OCI-LY7 (cell line): ENCODE measurements around the gene RAB26. TPM values are rescaled to one million over a fixed set of nuclear protein-coding genes. Genes with fewer than 3 reads are reported as not detected.

Experiments
- BruUV-seq: library from RNA; stranded (reverse); fragments of 400-500 nt; replicated peaks from 2 replicates; lab custom pipeline; 2021; lab: Mats Ljungman, UMichigan
- CTCF ChIA-PET: fragments of 300-600 bp; sonication (Branson Sonifier 250); formaldehyde crosslinking; loops from one replicate; lab custom pipeline; 2022; ENCODE audit warnings: antibody characterized with exemption; ENCODE audit not compliant: unreplicated experiment; lab: Charles Lee
- POLR2A ChIA-PET: fragments of 300-600 bp; sonication (Branson Sonifier 250); formaldehyde crosslinking; loops from one replicate; lab custom pipeline; 2022; ENCODE audit warnings: antibody characterized with exemption; lab: Charles Lee
- DNase-seq: peaks from one replicate; pipeline ENCODE4 v3.0.0-alpha.2; 2015; ENCODE audit warnings: low spot score
- H2AFZ ChIP-seq: fragments of 200-600 bp; sonication (generic), shearing (Covaris generic); 2 replicates; pipeline ENCODE4 v1.6.1; 2014; ENCODE audit warnings: mild to moderate bottlenecking, antibody characterized with exemption, low read length, moderate library complexity
- H3K27ac ChIP-seq: fragments of 200-600 bp; sonication (generic); 2 replicates; pipeline ENCODE4 v1.5.1; 2014; ENCODE audit warnings: mixed run types, low read depth, mild to moderate bottlenecking, moderate library complexity, low read length, inconsistent platforms; ENCODE audit not compliant: poor library complexity, severe bottlenecking
- H3K36me3 ChIP-seq: fragments of 200-600 bp; sonication (generic); 2 replicates; pipeline ENCODE4 v1.6.1; 2014; ENCODE audit warnings: mild to moderate bottlenecking, antibody characterized with exemption, low read length, moderate library complexity, mixed read lengths; ENCODE audit not compliant: insufficient read depth
- H3K4me1 ChIP-seq: fragments of 200-600 bp; sonication (generic); 2 replicates; pipeline ENCODE4 v1.5.1; 2014; ENCODE audit warnings: mild to moderate bottlenecking, low read length; ENCODE audit not compliant: insufficient read depth, poor library complexity, severe bottlenecking
- H3K4me2 ChIP-seq: fragments of 200-600 bp; sonication (generic); 2 replicates; pipeline ENCODE4 v1.6.1; 2014; ENCODE audit warnings: mild to moderate bottlenecking, low read length
- H3K4me3 ChIP-seq: fragments of 200-600 bp; sonication (generic); 2 replicates; pipeline ENCODE4 v1.5.1; 2014; ENCODE audit warnings: mild to moderate bottlenecking, low read depth, low read length; ENCODE audit not compliant: poor library complexity, severe bottlenecking
- H3K79me2 ChIP-seq: fragments of 200-600 bp; sonication (generic); 2 replicates; pipeline ENCODE4 v1.6.1; 2016; ENCODE audit warnings: low read depth, mild to moderate bottlenecking, low read length, moderate library complexity, mixed read lengths; ENCODE audit not compliant: insufficient read depth
- H3K9me2 ChIP-seq: fragments of 200-600 bp; sonication (generic); 2 replicates; pipeline ENCODE4 v1.6.1; 2016; ENCODE audit warnings: mild to moderate bottlenecking, low read length, mixed read lengths; ENCODE audit not compliant: insufficient read depth
- H3K9me3 ChIP-seq: fragments of 200-600 bp; sonication (generic); 2 replicates; pipeline ENCODE4 v1.6.1; 2014; ENCODE audit warnings: mild to moderate bottlenecking, mixed run types, low read length, mixed read lengths
- H4K20me1 ChIP-seq: fragments of 200-600 bp; sonication (generic); 2 replicates; pipeline ENCODE4 v1.6.1; 2014; ENCODE audit warnings: mild to moderate bottlenecking, antibody characterized with exemption, low read length, moderate library complexity, mixed read lengths; ENCODE audit not compliant: insufficient read depth
- EZH2phosphoT487 ChIP-seq: fragments of 200-600 bp; sonication (generic); IDR thresholded peaks from 2 replicates; pipeline ENCODE4 v1.6.1; 2018; ENCODE audit warnings: low read depth, borderline replicate concordance, mild to moderate bottlenecking, mixed run types, antibody characterized with exemption, low read length, moderate library complexity, mixed read lengths
- intact Hi-C: fragments of 100-400 bp; cut with micrococcal nuclease; formaldehyde crosslinking; loops from one replicate; pipeline ENCODE4 v1.10.0; 2022; ENCODE audit not compliant: unreplicated experiment
- total RNA-seq, 2 experiments: library from RNA; depleted of rRNA in 1 of 2; stranded (reverse); fragments of >200 nt in 1 of 2; shearing (Covaris generic) in 1 of 2; gene quantifications; 2 replicates each; pipeline ENCODE4 v1.2.3, GENCODE V29; 2014 to 2022
- TF ChIP-seq, protein P1 (sequence below): fragments of 200-600 bp; sonication (generic); conservative IDR thresholded peaks from 2 replicates; pipeline ENCODE4 v1.5.1; 2014; ENCODE audit warnings: mild to moderate bottlenecking, antibody characterized with exemption, low read length, moderate library complexity, mixed read lengths

The RAB26 gene
- total RNA-seq, 2 experiments from 2014 or later, result 5.0 to 9.5 TPM

DNA sequence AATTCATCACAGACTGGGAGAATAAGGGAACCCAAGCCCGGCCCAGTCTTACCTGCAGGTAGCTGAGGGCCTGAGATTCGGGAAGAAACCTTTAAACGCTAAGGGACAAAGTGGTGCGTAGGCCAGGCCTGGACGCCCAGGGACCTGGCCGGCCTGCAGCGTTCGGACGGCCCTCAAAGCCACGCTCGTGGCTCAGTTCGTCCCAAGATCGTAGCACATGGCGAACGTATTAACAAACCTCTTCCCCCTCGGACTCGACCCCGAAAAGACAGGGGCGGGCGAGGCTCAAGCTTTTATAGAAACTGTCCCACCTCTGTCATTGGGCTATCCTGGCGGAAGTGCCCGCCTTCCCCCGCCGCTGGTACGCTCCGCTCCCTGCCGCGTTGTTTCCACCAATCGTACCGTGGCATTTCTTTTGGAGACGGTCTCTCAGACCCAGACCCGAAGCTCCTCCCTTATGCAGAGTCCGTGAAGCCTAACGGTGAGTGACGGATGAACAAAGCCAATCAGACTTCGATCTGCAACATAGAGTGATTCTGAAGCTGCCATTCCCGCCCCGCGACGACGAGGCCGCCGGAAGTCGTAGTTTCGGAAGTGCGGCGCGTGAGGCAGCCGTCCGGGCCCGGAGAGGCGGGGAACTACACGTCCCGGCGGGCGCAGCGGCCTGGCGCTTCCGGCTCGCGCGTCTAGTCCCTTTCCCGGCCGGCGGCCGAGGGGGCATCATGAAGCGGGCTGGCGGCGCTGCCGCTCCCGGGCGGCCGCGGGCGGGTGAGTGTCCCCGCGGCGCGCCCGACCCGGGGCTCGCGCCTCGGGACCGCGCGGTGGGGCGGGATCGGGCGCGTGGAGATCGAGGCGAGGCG, 6.9 kb downstream of the RAB26 start, which contains the start of gene TRAF7:
TSS of gene TRAF7 (plus strand) at position 692 of the 860 bp plus-strand sequence. CDS start 8,139 bp downstream, outside the sequence.
- peaks cover 17% of the 10 kb centered on the region for H4K20me1 ChIP-seq
- CTCF ChIA-PET, result interaction anchor here (0.6 kb wide), 4 partner anchors 65 to 1435 kb away, joined by 3 to 4 read pairs (median 4); no protein-coding TSS in a partner anchor
- DNase-seq, result peak; percentile 100
- POLR2A ChIA-PET, result interaction anchor here (0.6 to 1.6 kb wide), 12 partner anchors 8 to 944 kb away, joined by 3 to 10 read pairs (median 3); partner anchors contain the start of genes NTHL1, PGP, RPS2 and TSC2
- no peaks in the 10 kb centered on the region for H3K9me3 ChIP-seq
- TF ChIP-seq EZH2phosphoT487, result no peak
- TF ChIP-seq, protein P1, sequence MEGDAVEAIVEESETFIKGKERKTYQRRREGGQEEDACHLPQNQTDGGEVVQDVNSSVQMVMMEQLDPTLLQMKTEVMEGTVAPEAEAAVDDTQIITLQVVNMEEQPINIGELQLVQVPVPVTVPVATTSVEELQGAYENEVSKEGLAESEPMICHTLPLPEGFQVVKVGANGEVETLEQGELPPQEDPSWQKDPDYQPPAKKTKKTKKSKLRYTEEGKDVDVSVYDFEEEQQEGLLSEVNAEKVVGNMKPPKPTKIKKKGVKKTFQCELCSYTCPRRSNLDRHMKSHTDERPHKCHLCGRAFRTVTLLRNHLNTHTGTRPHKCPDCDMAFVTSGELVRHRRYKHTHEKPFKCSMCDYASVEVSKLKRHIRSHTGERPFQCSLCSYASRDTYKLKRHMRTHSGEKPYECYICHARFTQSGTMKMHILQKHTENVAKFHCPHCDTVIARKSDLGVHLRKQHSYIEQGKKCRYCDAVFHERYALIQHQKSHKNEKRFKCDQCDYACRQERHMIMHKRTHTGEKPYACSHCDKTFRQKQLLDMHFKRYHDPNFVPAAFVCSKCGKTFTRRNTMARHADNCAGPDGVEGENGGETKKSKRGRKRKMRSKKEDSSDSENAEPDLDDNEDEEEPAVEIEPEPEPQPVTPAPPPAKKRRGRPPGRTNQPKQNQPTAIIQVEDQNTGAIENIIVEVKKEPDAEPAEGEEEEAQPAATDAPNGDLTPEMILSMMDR, result no peak
- intact Hi-C loops, result loop anchor here (2.0 to 10.0 kb wide), 2 partner anchors 113 to 269 kb away; partner anchors contain the start of genes CCNF and RNPS1
- H3K36me3 ChIP-seq, result peaks cover 49% of the 10 kb centered on the region
- H3K27ac ChIP-seq, result peak within 1 kb of the TSS; percentile 83
- BruUV-seq, result no TSS peak
- H3K9me2 ChIP-seq, result no peaks in the 10 kb centered on the region
- no peak within 1 kb of the TSS for H2AFZ ChIP-seq
- H3K4me3 ChIP-seq, result peak within 1 kb of the TSS; percentile 100
- H3K79me2 ChIP-seq, result peaks cover 60% of the 10 kb centered on the region
- peak within 1 kb of the TSS; percentile 100 for H3K4me2 ChIP-seq
- peaks cover 40% of the 10 kb centered on the region for H3K4me1 ChIP-seq

DNA sequence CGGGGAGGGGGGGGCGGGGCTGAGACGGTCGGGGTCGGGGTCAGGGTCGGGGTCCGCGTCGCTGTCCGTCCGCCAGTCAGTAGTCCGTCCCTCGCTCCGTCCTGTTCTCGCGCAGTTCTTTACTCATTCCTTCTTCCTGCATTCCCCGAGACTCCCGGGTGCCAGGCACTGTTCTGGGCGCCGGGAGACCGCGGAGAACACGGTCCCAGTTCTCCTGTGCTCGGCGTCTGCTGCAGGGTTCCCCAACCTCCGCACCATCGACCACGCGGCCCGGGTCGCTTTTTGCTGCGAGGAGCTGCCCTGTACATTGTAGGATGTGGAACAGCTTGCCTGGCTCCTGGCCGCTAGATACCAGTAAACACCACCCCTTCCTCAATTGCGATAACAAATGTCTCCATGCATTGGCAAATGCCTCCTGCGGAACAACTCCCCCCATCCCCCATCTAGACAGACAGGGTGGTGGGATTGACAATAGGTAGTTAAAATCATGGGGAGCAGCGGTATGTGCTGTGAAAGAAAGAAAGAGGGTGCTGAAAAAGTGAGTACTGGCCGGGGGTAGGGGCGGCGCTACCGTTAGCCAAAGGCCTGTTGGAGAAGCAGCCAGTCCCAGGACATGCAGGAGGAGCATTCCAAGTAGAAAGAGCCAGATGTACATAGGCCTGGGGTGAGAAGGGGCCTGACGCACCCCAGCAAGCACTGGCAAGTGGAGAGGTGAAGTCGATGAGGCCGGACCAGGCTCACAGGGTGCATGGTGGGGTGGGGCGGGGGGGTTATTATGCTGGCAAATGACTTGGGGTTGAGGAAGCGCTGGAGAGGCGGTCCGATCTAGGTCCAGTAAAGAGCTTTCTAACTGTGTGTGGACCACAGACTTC, 7.8 kb downstream of the RAB26 start:
- TF ChIP-seq, protein P1, result no peak
- TF ChIP-seq EZH2phosphoT487, result no peak
- H3K27ac ChIP-seq, result peak overlapping the region; percentile 20
- H3K9me2 ChIP-seq, result no peaks in the 10 kb centered on the region
- H3K36me3 ChIP-seq, result peaks cover 44% of the 10 kb centered on the region
- peaks cover 17% of the 10 kb centered on the region for H4K20me1 ChIP-seq
- intact Hi-C loops, result loop anchor here (2.0 to 10.0 kb wide), 2 partner anchors 113 to 269 kb away; partner anchors contain the start of genes CCNF and RNPS1
- H3K4me2 ChIP-seq, result peak overlapping the region; percentile 92
- POLR2A ChIA-PET, result interaction anchor here (0.6 to 1.6 kb wide), 11 partner anchors 9 to 943 kb away, joined by 3 to 10 read pairs (median 3); partner anchors contain the start of genes PGP, RPS2 and ZSCAN10
- H2AFZ ChIP-seq, result no peak overlapping the region
- peaks cover 60% of the 10 kb centered on the region for H3K79me2 ChIP-seq
- DNase-seq, result peak; percentile 36
- no TSS peak for BruUV-seq
- H3K4me3 ChIP-seq, result peak overlapping the region; percentile 100
- peaks cover 31% of the 10 kb centered on the region for H3K4me1 ChIP-seq
- H3K9me3 ChIP-seq, result no peaks in the 10 kb centered on the region
- CTCF ChIA-PET, result interaction anchor here (0.6 kb wide), 4 partner anchors 64 to 1436 kb away, joined by 3 to 4 read pairs (median 4); no protein-coding TSS in a partner anchor
